GDM1 (cell line): ENCODE measurements around the gene MAPK1.
"Not testable (repeated sequence)": the region's sequence is repeated elsewhere in the genome, so short reads cannot be mapped to it uniquely, and the experiment has no call there.

Experiments
- DNase-seq: peaks from one replicate; lab custom pipeline; 2025; lab: John Stamatoyannopoulos, UW

The MAPK1 gene

GRCh38 chr22:21790849-21791610 lies 76.4 kb downstream of the MAPK1 start:
- DNase-seq: not testable (repeated sequence)

GRCh38 chr22:21790359-21790758 lies 77.1 kb downstream of the MAPK1 start:
- DNase-seq: no peak

- not testable (repeated sequence) for DNase-seq
Observed at GRCh38 chr22:21787565-21787964, 79.9 kb downstream of the MAPK1 start.

DNA sequence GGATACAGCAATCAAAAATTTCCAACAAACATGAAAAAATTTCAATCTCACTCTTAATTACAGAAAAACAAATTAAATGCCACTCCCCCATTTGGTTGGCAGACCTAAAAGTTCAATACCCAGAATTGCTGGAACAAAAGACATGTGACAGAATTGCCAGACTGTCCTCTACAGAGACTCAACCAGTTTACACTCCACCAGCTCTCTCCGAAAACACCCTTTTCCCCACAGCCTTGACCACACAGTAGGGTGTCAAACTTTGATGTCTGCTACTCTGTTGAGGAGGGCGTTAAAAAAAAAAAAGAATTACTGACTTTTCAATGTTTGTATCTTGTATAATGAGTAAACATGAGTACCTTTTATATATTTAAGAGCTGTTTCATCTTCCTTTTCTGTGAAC lies 87.2 kb downstream of the MAPK1 start:
- no peak for DNase-seq

DNA sequence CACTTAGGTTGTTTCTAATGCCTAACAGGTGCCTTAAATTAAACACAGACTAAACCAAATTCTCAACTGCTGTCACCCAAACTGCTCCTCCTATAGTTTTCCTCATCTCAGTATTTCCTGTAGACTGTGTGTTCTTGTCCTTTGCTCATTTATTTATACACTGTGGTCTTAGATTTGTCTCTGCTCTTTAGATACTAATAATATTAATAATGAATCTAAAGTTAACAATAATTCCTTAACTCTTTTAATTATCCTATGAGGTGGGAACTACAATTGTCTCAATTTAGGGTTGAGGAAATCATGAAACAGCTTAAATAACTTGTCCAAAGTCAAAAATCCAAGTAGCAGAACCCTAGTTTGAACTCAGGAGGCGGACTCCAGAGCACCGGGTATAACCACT lies 88.0 kb downstream of the MAPK1 start:
- DNase-seq: no peak

- no peak for DNase-seq
Observed at GRCh38 chr22:21778705-21779363, 88.6 kb downstream of the MAPK1 start.

DNA sequence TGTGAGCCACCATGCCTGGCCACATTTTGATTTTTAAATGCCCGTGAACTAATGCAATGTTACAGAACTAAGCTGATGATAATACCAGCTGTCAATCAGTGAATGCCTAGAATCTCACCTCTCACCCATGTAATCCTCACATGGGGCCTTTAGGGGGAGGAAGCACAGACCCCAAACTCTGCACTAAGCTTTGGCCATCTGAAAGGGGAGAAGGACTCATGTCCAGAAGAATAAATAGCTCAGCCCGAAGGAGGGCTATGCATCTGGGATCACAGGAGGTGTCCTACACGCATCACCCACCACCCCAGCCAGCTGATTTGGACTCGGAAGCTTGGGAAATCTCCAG lies 95.8 kb downstream of the MAPK1 start:
- DNase-seq: no peak

- no peak for DNase-seq
Observed at GRCh38 chr22:21768435-21768834, 99.0 kb downstream of the MAPK1 start.

DNA sequence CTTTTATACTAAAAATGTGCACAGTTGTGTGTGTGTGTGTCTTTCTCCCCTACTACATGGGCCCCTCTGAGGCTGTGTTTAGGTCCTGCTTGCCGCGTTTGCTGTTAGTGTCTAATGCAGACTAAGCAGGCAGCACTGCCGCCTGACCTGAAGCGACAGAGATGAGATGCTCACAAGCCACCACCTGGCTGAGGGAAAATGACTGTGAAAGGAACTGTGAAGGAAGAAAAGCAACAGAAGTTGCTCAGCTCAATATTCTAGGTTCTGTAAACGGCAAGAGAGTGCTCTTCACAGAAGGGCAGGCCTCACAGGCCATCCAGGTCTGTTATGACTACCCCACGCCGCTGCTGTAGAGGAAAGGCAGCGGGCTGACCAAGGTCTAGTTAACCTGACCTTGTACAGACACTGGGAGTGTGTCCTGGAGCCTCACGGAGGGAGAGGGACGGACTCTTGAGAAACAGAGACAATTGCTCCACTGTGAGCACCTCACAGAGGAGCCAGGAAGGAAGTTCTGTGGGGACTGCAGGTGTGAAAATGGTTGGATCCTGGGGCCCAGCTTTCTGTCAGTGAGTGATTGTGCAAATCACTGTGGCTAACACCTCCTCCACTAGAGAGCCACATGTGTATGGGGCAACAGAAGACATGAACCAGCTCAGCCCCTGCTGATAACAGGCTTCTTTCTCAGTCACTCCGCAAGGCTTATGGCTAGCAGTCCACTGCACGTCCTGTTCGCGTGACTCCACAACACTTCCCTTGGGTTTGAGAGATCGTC lies 100.6 kb downstream of the MAPK1 start:
- DNase-seq: no peak

DNA sequence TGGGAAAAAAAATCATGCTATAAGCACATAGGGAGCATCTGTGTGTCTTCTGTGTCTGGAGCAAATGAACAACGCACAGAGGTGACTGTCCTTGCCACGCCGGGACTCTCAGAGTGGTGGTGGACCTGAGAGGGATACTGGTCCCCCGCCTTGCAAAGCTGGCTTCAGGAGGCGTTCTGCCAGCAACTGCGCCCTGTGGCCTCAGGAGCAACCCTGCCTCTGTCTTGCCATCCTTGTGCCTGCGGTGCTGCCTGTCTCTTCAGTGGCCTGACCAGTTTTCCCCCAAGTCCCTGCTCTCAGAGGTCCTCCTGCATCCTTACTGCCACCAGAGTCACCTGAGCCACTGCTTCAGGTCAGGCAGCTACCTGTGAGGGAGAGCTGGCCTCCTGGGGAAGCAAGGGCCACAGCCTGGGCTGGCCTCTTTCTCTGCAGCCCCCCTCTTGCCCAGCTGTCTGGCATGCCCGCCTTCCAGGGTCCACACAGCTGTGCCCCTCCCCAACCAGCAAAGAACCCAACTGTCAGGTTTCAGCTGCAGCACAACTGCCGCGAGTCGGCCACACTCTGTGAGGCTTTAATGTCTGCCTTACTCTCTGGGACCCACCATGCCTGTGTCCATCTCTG lies 101.4 kb downstream of the MAPK1 start:
- no peak for DNase-seq

- no peak for DNase-seq
Observed at GRCh38 chr22:21764038-21764804, 103.2 kb downstream of the MAPK1 start.

GRCh38 chr22:21762712-21763581 lies 104.5 kb downstream of the MAPK1 start:
- no peak for DNase-seq

DNA sequence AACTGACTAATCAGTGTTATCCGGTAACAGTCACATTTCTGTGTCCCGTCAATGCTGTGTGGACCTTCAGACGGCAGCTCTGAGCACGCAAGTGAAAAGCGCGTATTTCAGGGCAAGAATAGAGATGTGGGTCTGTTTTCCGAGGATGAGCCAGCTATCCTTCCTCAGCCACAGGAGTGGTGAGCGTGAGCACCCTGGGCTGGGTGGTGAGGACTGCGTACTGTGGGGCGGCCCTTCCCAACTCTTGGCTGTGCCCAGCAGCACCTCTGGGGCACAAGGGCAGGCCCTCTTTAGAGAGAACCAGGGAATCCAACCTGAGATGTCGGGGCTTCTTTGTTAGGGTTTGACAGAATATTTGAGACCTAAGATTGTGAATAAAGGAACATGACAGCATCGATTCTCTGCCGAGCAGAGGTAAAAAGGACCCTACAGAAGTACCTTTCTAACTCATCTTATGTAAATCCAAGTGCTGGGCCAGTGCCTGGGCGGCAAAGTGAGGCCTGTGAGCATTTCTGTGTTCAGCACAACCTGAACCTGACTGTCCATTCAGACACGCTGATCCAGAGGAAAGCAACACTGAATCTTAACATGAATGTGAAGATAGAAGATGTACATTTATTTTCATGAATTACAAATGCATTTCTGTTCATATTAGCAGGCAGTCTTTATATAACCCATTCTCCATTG lies 105.3 kb downstream of the MAPK1 start:
- DNase-seq: no peak

DNA sequence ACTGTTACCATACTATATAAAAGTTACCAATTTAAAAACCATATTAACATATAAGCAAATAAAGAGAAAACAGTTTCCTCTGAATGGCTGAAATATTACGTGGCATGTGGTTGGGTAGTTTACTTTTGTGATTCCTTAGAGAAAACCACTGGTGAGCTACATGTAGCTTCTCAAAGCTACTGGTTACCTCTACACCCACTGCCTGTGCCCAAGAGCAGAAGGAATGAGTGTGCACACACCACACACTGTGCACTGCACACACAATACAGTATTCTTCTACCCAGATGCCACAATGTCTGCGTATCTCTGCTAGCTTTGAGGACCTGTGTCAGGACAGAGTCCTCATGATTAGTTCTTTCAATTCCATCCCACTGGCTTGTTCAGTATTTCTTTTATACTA lies 106.4 kb downstream of the MAPK1 start:
- DNase-seq: no peak

- no peak for DNase-seq
Observed at GRCh38 chr22:21760640-21761039, 106.8 kb downstream of the MAPK1 start.

- DNase-seq: no peak
Observed at GRCh38 chr22:21759646-21760376, 107.6 kb downstream of the MAPK1 start.

GRCh38 chr22:21759093-21759492 lies 108.4 kb downstream of the MAPK1 start:
- DNase-seq: no peak

GRCh38 chr22:21758091-21758864 lies 109.2 kb downstream of the MAPK1 start:
- no peak for DNase-seq

GRCh38 chr22:21755851-21756284 lies 111.6 kb downstream of the MAPK1 start:
- no peak for DNase-seq
